Astrocyte of the cerebellum (primary cell): ENCODE measurements around the gene CBX2.

Experiments
- DNase-seq: peaks from one replicate; pipeline ENCODE4 v3.0.0-alpha.2; 2011; ENCODE audit warnings: low read depth
- H3K4me3 ChIP-seq: 2 replicates; pipeline ENCODE4 v1.5.1; 2011; ENCODE audit warnings: mild to moderate bottlenecking, low read depth, low read length, moderate library complexity
- CTCF ChIP-seq: IDR thresholded peaks from 2 replicates; pipeline ENCODE4 v1.5.1; 2012; ENCODE audit warnings: low read length, low read depth, moderate library complexity, mild to moderate bottlenecking; ENCODE audit errors: missing control alignments
- in situ Hi-C: cut with HindIII; loops from 2 replicates; pipeline ENCODE4 v1.10.0; 2017; ENCODE audit warnings: low sequenced_read_pairs

Gene CBX2

GRCh38 chr17:79742951-79743476 is 34.9 kb upstream of the CBX2 start:
- in situ Hi-C loops, result no loop called here
- H3K4me3 ChIP-seq, result no peak overlapping the region
- no peak for TF ChIP-seq CTCF
- no peak for DNase-seq

GRCh38 chr17:79743614-79744013 is 34.3 kb upstream of the CBX2 start:
- in situ Hi-C loops, result no loop called here
- H3K4me3 ChIP-seq, result no peak overlapping the region
- no peak for TF ChIP-seq CTCF
- DNase-seq, result no peak

- in situ Hi-C loops, result no loop called here
- H3K4me3 ChIP-seq, result no peak overlapping the region
- TF ChIP-seq CTCF, result no peak
- DNase-seq, result no peak
Measured at GRCh38 chr17:79745641-79746105, 32.3 kb upstream of the CBX2 start.

GRCh38 chr17:79746889-79747507 is 30.9 kb upstream of the CBX2 start:
- TF ChIP-seq CTCF, result no peak
- H3K4me3 ChIP-seq, result no peak overlapping the region
- DNase-seq, result no peak
- in situ Hi-C loops, result no loop called here

- in situ Hi-C loops, result no loop called here
- TF ChIP-seq CTCF, result no peak
- no peak overlapping the region for H3K4me3 ChIP-seq
- DNase-seq, result no peak
Measured at GRCh38 chr17:79747508-79748294, 30.2 kb upstream of the CBX2 start.

- H3K4me3 ChIP-seq, result no peak overlapping the region
- no peak for TF ChIP-seq CTCF
- in situ Hi-C loops, result no loop called here
- no peak for DNase-seq
Measured at GRCh38 chr17:79748295-79749099, 29.5 kb upstream of the CBX2 start.
